HG03558 (cell line): ENCODE measurements around the gene SVIL.
"Not testable (repeated sequence)": the region's sequence is repeated elsewhere in the genome, so short reads cannot be mapped to it uniquely, and the experiment has no call there.

Source experiments
- ATAC-seq: cut with Tn5 transposase; IDR thresholded peaks from one replicate; pipeline ENCODE4 v1.9.1; 2021; ENCODE audit warnings: moderate number of reproducible peaks; ENCODE audit not compliant: unreplicated experiment; ENCODE audit errors: extremely low read depth

Gene SVIL

GRCh38 chr10:29608476-29609301, 26.1 kb downstream of the SVIL start:
- ATAC-seq, result no peak

- no peak for ATAC-seq
These were observed 26.7 kb downstream of the SVIL start for GRCh38 chr10:29608062-29608461.

GRCh38 chr10:29607576-29607975, 27.2 kb downstream of the SVIL start:
- ATAC-seq, result no peak

GRCh38 chr10:29606693-29607092, 28.1 kb downstream of the SVIL start:
- ATAC-seq, result not testable (repeated sequence)

GRCh38 chr10:29604291-29604825, 30.4 kb downstream of the SVIL start:
- no peak for ATAC-seq

GRCh38 chr10:29603223-29603896, 31.4 kb downstream of the SVIL start:
- ATAC-seq, result no peak

GRCh38 chr10:29600821-29601220, 34.0 kb downstream of the SVIL start:
- ATAC-seq, result no peak

- ATAC-seq, result no peak
These were observed 34.7 kb downstream of the SVIL start for GRCh38 chr10:29600067-29600466.

- ATAC-seq, result no peak
These were observed 35.9 kb downstream of the SVIL start for GRCh38 chr10:29598851-29599311.

GRCh38 chr10:29596826-29597225, 37.9 kb downstream of the SVIL start:
- ATAC-seq, result no peak

GRCh38 chr10:29596356-29596755, 38.4 kb downstream of the SVIL start:
- ATAC-seq, result no peak

GRCh38 chr10:29595636-29596225, 39.0 kb downstream of the SVIL start:
- no peak for ATAC-seq

GRCh38 chr10:29595146-29595545, 39.6 kb downstream of the SVIL start:
- ATAC-seq, result no peak

GRCh38 chr10:29591651-29591968, 43.2 kb downstream of the SVIL start:
- ATAC-seq, result no peak

GRCh38 chr10:29590915-29591650, 43.7 kb downstream of the SVIL start:
- no peak for ATAC-seq

GRCh38 chr10:29588629-29589421, 45.9 kb downstream of the SVIL start:
- no peak for ATAC-seq

- not testable (repeated sequence) for ATAC-seq
These were observed 46.8 kb downstream of the SVIL start for GRCh38 chr10:29587750-29588628.

- ATAC-seq, result not testable (repeated sequence)
These were observed 47.5 kb downstream of the SVIL start for GRCh38 chr10:29587102-29587749.
